ENCODE results near the gene LRG1.

GRCh38 chr19:4503132-4503824 lies 36.6 kb downstream of the LRG1 start:
- TF ChIP-seq CTCF (IDR thresholded peaks at IDR 0.05; ENCODE audit: insufficient read depth, low read length, poor library complexity, severe bottlenecking) (no peak), EZH2phosphoT487 (conservative IDR thresholded peaks at IDR 0.05; ENCODE audit: low read length) (no peak)
